Measurements from ENCODE around the gene ARL16.
A peak's percentile ranks its signal among the peaks of the same experiment; 100 is the strongest.

ARL16 gene

GRCh38 chr17:81713004-81713555 is 29.5 kb upstream of the ARL16 start:
- Histone ChIP-seq H3K4me1 (ENCODE audit: low read length) (peaks cover 17% of the 10 kb centered on the region), H3K79me2 (ENCODE audit: low read length) (peaks cover 34% of the 10 kb centered on the region), H3K9me3 (replicated peaks; ENCODE audit: insufficient read depth, low read length) (no peaks in the 10 kb centered on the region), H2AFZ (ENCODE audit: low read length) (no peak overlapping the region), H3K9me2 (replicated peaks; ENCODE audit: insufficient read depth, low read length) (no peaks in the 10 kb centered on the region), H3K36me3 (replicated peaks; ENCODE audit: insufficient read depth, low read length) (no peaks in the 10 kb centered on the region), H3F3A (ENCODE audit: insufficient read depth, low read length) (peaks cover 24% of the 10 kb centered on the region), H3K4me2 (ENCODE audit: low read depth, low read length) (peak overlapping the region; percentile 92), H3K27ac (ENCODE audit: low read length) (no peak overlapping the region), H3K4me3 (ENCODE audit: low read length) (peak overlapping the region; percentile 97), H4K20me1 (ENCODE audit: insufficient read depth, low read length) (no peaks in the 10 kb centered on the region), H3K27me3 (replicated peaks; ENCODE audit: insufficient read depth, low read length) (no peaks in the 10 kb centered on the region), H3K9ac (ENCODE audit: low read length) (peak overlapping the region; percentile 83; the same call in 1 of the 2 replicates)
- TF ChIP-seq EZH2phosphoT487 (IDR thresholded peaks at IDR 0.05; ENCODE audit: low read length) (no peak), EZH2 (optimal IDR thresholded peaks at IDR 0.05; ENCODE audit: low read depth, low read length) (no peak), CTCF (IDR thresholded peaks at IDR 0.05; ENCODE audit: low read length) (no peak)
- DNase-seq: no peak

DNA sequence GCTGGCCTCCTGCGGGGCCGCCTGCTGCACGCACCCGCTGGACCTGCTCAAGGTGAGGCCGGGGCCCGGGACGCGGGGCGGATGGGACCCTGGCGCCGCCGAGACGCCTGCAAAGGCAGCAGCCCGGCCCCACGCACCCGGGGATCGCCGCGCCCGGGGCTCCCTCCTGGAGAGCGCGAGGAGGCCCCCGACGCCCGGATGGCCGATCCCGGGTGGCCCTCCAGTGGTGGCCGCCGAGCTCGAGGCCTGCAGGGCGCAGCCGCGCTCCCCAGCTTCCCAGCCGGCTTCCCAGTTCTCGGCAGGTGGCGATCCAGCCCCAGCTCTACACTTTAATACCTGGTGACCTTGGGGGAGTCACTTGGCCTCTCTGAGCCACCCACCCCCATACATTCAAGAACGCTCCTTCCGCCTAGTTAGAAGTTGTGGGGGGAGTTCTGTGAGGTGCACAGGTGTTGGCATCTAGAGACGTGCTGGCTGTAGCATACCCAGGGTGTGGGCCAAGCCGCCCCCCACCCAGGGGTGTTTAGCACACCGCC is 28.9 kb upstream of the ARL16 start:
- Histone ChIP-seq H3K27ac (ENCODE audit: low read length) (0 out of 2 replicates have a peak overlapping the region, but pooled peaks have one; percentile 25), H2AFZ (ENCODE audit: low read length) (0 out of 2 replicates have a peak overlapping the region, but pooled peaks have one; percentile 35), H4K20me1 (ENCODE audit: insufficient read depth, low read length) (no peaks in the 10 kb centered on the region), H3K4me2 (ENCODE audit: low read depth, low read length) (peak overlapping the region; percentile 92), H3K4me1 (ENCODE audit: low read length) (peaks cover 17% of the 10 kb centered on the region), H3K9me3 (replicated peaks; ENCODE audit: insufficient read depth, low read length) (no peaks in the 10 kb centered on the region), H3K36me3 (replicated peaks; ENCODE audit: insufficient read depth, low read length) (no peaks in the 10 kb centered on the region), H3K4me3 (ENCODE audit: low read length) (peak overlapping the region; percentile 97), H3K9me2 (replicated peaks; ENCODE audit: insufficient read depth, low read length) (no peaks in the 10 kb centered on the region), H3K79me2 (ENCODE audit: low read length) (peaks cover 37% of the 10 kb centered on the region), H3K9ac (ENCODE audit: low read length) (peak overlapping the region; percentile 83), H3F3A (ENCODE audit: insufficient read depth, low read length) (peaks cover 24% of the 10 kb centered on the region), H3K27me3 (replicated peaks; ENCODE audit: insufficient read depth, low read length) (no peaks in the 10 kb centered on the region)
- DNase-seq: peak; percentile 37
- no peak for TF ChIP-seq EZH2phosphoT487 (IDR thresholded peaks at IDR 0.05; ENCODE audit: low read length)
- no peak for TF ChIP-seq EZH2 (optimal IDR thresholded peaks at IDR 0.05; ENCODE audit: low read depth, low read length)
- peak; percentile 20; the same call in 1 of the 2 replicates for TF ChIP-seq CTCF (IDR thresholded peaks at IDR 0.05; ENCODE audit: low read length)

DNA sequence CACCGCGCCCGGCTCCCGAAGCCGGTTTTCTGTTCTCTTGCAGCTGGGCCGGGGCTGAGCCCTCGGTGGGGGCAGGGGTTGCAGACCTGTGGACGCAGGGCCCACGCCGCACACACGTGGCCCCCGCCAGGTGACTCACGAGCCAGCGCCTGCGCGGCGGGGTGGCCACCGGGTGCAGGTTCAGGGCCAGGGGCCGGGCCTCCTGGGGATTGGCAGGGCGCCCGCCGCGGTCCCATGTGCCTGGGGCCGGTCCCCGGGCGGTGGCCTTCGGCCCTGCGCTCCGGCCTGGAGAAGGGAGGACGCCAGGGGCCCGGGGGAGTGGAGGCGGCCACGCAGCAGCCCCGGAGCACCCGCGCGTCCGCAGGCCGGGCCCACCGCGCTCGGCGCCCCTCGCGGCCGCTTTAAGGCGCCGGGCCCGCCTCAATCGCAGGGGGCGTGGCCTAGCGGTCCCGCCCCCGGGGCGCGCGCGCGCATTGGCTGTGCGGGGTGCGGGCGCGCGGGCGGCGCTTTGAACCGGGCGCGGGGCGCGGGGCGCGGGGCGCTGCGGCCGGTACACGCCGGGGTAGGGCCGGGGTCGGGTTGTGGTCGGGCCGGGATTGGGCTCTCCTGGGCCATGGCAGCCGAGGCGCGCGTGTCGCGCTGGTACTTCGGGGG is 28.3 kb upstream of the ARL16 start, which contains the start of gene SLC25A10:
Gene SLC25A10, plus strand, starts transcription at position 471 of the 654 bp plus-strand sequence. Its CDS starts 143 bp downstream, at position 614.
- Histone ChIP-seq H3K36me3 (replicated peaks; ENCODE audit: insufficient read depth, low read length) (peaks cover 5% of the 10 kb centered on the region; the same call in 1 of the 2 replicates), H2AFZ (ENCODE audit: low read length) (0 out of 2 replicates have a peak within 1 kb of the TSS, but pooled peaks have one; percentile 35), H3K4me1 (ENCODE audit: low read length) (peaks cover 17% of the 10 kb centered on the region), H3K4me2 (ENCODE audit: low read depth, low read length) (peak within 1 kb of the TSS; percentile 92), H3K27me3 (replicated peaks; ENCODE audit: insufficient read depth, low read length) (no peaks in the 10 kb centered on the region), H3F3A (ENCODE audit: insufficient read depth, low read length) (peaks cover 24% of the 10 kb centered on the region), H3K79me2 (ENCODE audit: low read length) (peaks cover 43% of the 10 kb centered on the region), H3K9me2 (replicated peaks; ENCODE audit: insufficient read depth, low read length) (no peaks in the 10 kb centered on the region), H4K20me1 (ENCODE audit: insufficient read depth, low read length) (no peaks in the 10 kb centered on the region), H3K9ac (ENCODE audit: low read length) (peak within 1 kb of the TSS; percentile 83), H3K27ac (ENCODE audit: low read length) (peak within 1 kb of the TSS; percentile 58), H3K4me3 (ENCODE audit: low read length) (peak within 1 kb of the TSS; percentile 97), H3K9me3 (replicated peaks; ENCODE audit: insufficient read depth, low read length) (no peaks in the 10 kb centered on the region)
- peak; percentile 94 for DNase-seq
- TF ChIP-seq CTCF (IDR thresholded peaks at IDR 0.05; ENCODE audit: low read length): no peak
- no peak for TF ChIP-seq EZH2phosphoT487 (IDR thresholded peaks at IDR 0.05; ENCODE audit: low read length)
